Stimulated activated CD8-positive, alpha-beta memory T cell treated with anti-CD3 and anti-CD28 coated beads, Interleukin-4, amount 100 ng/mL, for 24 hours (primary cell): Measurements from ENCODE around the gene SEPTIN8.

Experiments used
- DNase-seq: peaks from one replicate; pipeline ENCODE4 v3.0.0-alpha.2; 2020; ENCODE audit warnings: low read depth

SEPTIN8 gene

GRCh38 chr5:132777209-132778069 lies at the start of gene SEPTIN8:
TSS of gene SEPTIN8 (minus strand) at chr5:132777239. CDS start at chr5:132777137, 102 bp downstream.
- peak; percentile 9 for DNase-seq

GRCh38 chr5:132826424-132827082 lies 49.5 kb upstream of the SEPTIN8 start:
- no peak for DNase-seq

GRCh38 chr5:132825834-132826391 lies 48.9 kb upstream of the SEPTIN8 start:
- no peak for DNase-seq

GRCh38 chr5:132825033-132825833 lies 48.2 kb upstream of the SEPTIN8 start:
- no peak for DNase-seq

- DNase-seq = no peak
Measured at GRCh38 chr5:132824426-132824825, 47.4 kb upstream of the SEPTIN8 start.

- no peak for DNase-seq
Measured at GRCh38 chr5:132823481-132824050, 46.5 kb upstream of the SEPTIN8 start.

GRCh38 chr5:132822650-132823480 lies 45.8 kb upstream of the SEPTIN8 start:
- DNase-seq = no peak

GRCh38 chr5:132821791-132822190 lies 44.8 kb upstream of the SEPTIN8 start:
- no peak for DNase-seq

GRCh38 chr5:132821350-132821749 lies 44.3 kb upstream of the SEPTIN8 start:
- no peak for DNase-seq

- DNase-seq = peak; percentile 81
Measured at GRCh38 chr5:132820162-132820754, 43.2 kb upstream of the SEPTIN8 start.

GRCh38 chr5:132819468-132819867 lies 42.4 kb upstream of the SEPTIN8 start:
- no peak for DNase-seq

- no peak for DNase-seq
Measured at GRCh38 chr5:132817011-132817410, 40.0 kb upstream of the SEPTIN8 start.

GRCh38 chr5:132816554-132816953 lies 39.5 kb upstream of the SEPTIN8 start:
- no peak for DNase-seq

GRCh38 chr5:132816083-132816482 lies 39.0 kb upstream of the SEPTIN8 start:
- no peak for DNase-seq

GRCh38 chr5:132815454-132815853 lies 38.4 kb upstream of the SEPTIN8 start:
- DNase-seq = no peak

- no peak for DNase-seq
Measured at GRCh38 chr5:132814503-132815294, 37.7 kb upstream of the SEPTIN8 start.

- DNase-seq = no peak
Measured at GRCh38 chr5:132813599-132814502, 36.8 kb upstream of the SEPTIN8 start.

GRCh38 chr5:132812781-132813598 lies 36.0 kb upstream of the SEPTIN8 start, which contains the start of gene SOWAHA:
TSS of gene SOWAHA (plus strand) at chr5:132813302. CDS start at chr5:132813622, 320 bp downstream.
- DNase-seq = no peak
